CD4-positive, alpha-beta memory T cell (primary cell): ENCODE results near the gene ASTN2. TPM values are rescaled to one million over a fixed set of nuclear protein-coding genes. Genes with fewer than 3 reads are reported as not detected.

Experiments used
- CTCF ChIA-PET: fragments of 350-600 bp; sonication (Branson Sonifier 250); formaldehyde crosslinking; loops from one replicate; lab custom pipeline; 2021; ENCODE audit warnings: inconsistent platforms; ENCODE audit not compliant: partially characterized antibody; lab: Charles Lee
- POLR2A ChIA-PET: fragments of 350-600 bp; sonication (Branson Sonifier 250); formaldehyde crosslinking; loops from one replicate; lab custom pipeline; 2021; ENCODE audit not compliant: partially characterized antibody; lab: Charles Lee
- DNase-seq, 5 donors: peaks; one replicate each; pipeline versions ENCODE4 v3.0.0 to v3.0.0-alpha.2; 2020 to 2022; ENCODE audit warnings: mixed read lengths in 1 of 5
- H3K27ac ChIP-seq: one replicate; pipeline ENCODE4 v1.7.0; 2013; ENCODE audit warnings: low read depth, low read length
- H3K27me3 ChIP-seq: 2 replicates; pipeline ENCODE4 v1.7.0; 2013; ENCODE audit warnings: mild to moderate bottlenecking, low read length, moderate library complexity; ENCODE audit not compliant: insufficient read depth
- H3K36me3 ChIP-seq: 2 replicates; pipeline ENCODE4 v1.7.0; 2013; ENCODE audit warnings: mild to moderate bottlenecking, low read length, moderate library complexity; ENCODE audit not compliant: insufficient read depth
- H3K4me1 ChIP-seq: 2 replicates; pipeline ENCODE4 v1.7.0; 2013; ENCODE audit warnings: mild to moderate bottlenecking, low read length, moderate library complexity; ENCODE audit not compliant: insufficient read depth
- H3K4me3 ChIP-seq, 2 donors: one replicate each; pipeline ENCODE4 v1.7.0; 2013; ENCODE audit warnings: low read length in 2 of 2, mild to moderate bottlenecking in 1 of 2
- H3K9me3 ChIP-seq, 2 donors: one replicate each; pipeline ENCODE4 v1.7.0; 2013; ENCODE audit warnings: low read length in 2 of 2, control low read depth in 1 of 2; ENCODE audit not compliant: control insufficient read depth in 1 of 2
- H3K27ac Mint-ChIP-seq, 7 donors: one replicate each; pipeline ENCODE4 v1.8.0; 2020 to 2021; ENCODE audit warnings: mixed read lengths in 7 of 7, mild to moderate bottlenecking in 6 of 7, inconsistent platforms in 3 of 7, moderate library complexity in 3 of 7
- H3K27me3 Mint-ChIP-seq, 2 donors: one replicate each; pipeline ENCODE4 v1.8.0; 2020 to 2021; ENCODE audit warnings: mixed read lengths in 2 of 2
- H3K36me3 Mint-ChIP-seq, 2 donors: one replicate each; pipeline ENCODE4 v1.8.0; 2020 to 2021; ENCODE audit warnings: mixed read lengths in 2 of 2, inconsistent platforms in 1 of 2, mild to moderate bottlenecking in 1 of 2
- H3K4me1 Mint-ChIP-seq, 4 donors: one replicate each; pipeline ENCODE4 v1.8.0; 2020 to 2021; ENCODE audit warnings: mixed read lengths in 4 of 4, mild to moderate bottlenecking in 1 of 4
- H3K4me3 Mint-ChIP-seq, 8 donors: one replicate each; pipeline ENCODE4 v1.8.0; 2020 to 2021; ENCODE audit warnings: mixed read lengths in 8 of 8, mild to moderate bottlenecking in 7 of 8, moderate library complexity in 6 of 8, inconsistent platforms in 3 of 8
- H3K9me3 Mint-ChIP-seq, 8 donors: one replicate each; pipeline ENCODE4 v1.8.0; 2020 to 2021; ENCODE audit warnings: mixed read lengths in 8 of 8, mild to moderate bottlenecking in 5 of 8, inconsistent platforms in 3 of 8, moderate library complexity in 1 of 8
- intact Hi-C: fragments of 100-400 bp; cut with micrococcal nuclease; formaldehyde crosslinking; loops from one replicate; pipeline ENCODE4 v1.15.1; 2023
- polyA plus RNA-seq, 2 donors: library from polyadenylated mRNA; unstranded; fragments of 300-500 nt; fragmentation: Illumina TruSeq; gene quantifications; one replicate each; pipeline ENCODE4 v1.2.3, GENCODE V29; 2021
- total RNA-seq, 2 experiments: library from RNA; stranded (reverse); gene quantifications; one replicate each; pipeline ENCODE4 v1.2.3, GENCODE V29; 2021

The ASTN2 gene
- total and polyA plus RNA-seq, 4 experiments from 2014 or later: 2.7 to 5.9 (median 4.8) TPM

- CTCF ChIA-PET: no interaction called here
Measured at GRCh38 chr9:117138231-117138630, 276.6 kb downstream of the ASTN2 start.

GRCh38 chr9:117136461-117136860 lies 278.4 kb downstream of the ASTN2 start:
- Histone ChIP-seq H3K4me1 (no peaks in the 10 kb centered on the region), H3K36me3 (no peaks in the 10 kb centered on the region), H3K27me3 (no peaks in the 10 kb centered on the region), H3K9me3 (no peaks in the 10 kb centered on the region), H3K27ac (no peak overlapping the region), H3K4me3 (no peak overlapping the region)
- no peaks in the 10 kb centered on the region for H3K4me1 Mint-ChIP-seq
- H3K36me3 Mint-ChIP-seq: no peaks in the 10 kb centered on the region
- ChIA-PET POLR2A (no interaction called here), CTCF (no interaction called here)
- peaks cover 0 to 3% of the 10 kb centered on the region in 2 donors for H3K27me3 Mint-ChIP-seq
- peaks cover 0 to 8% (median 0%) of the 10 kb centered on the region in 8 donors for H3K9me3 Mint-ChIP-seq
- no peak overlapping the region for H3K4me3 Mint-ChIP-seq
- H3K27ac Mint-ChIP-seq: no peak overlapping the region
- intact Hi-C loops: no loop called here
- no peak for DNase-seq

More at GRCh38 chr9:117138231-117138630, 276.6 kb downstream of the ASTN2 start:
- intact Hi-C loops: no loop called here
- no peaks in the 10 kb centered on the region for H3K4me1 Mint-ChIP-seq
- POLR2A ChIA-PET: no interaction called here
- peaks cover 0 to 10% (median 2%) of the 10 kb centered on the region in 8 donors for H3K9me3 Mint-ChIP-seq
- H3K4me3 Mint-ChIP-seq: no peak overlapping the region
- no peaks in the 10 kb centered on the region for H3K9me3 ChIP-seq
- H3K36me3 Mint-ChIP-seq: no peaks in the 10 kb centered on the region
- H3K27ac ChIP-seq: no peak overlapping the region
- DNase-seq: no peak
- peaks cover 0 to 3% of the 10 kb centered on the region in 2 donors for H3K27me3 Mint-ChIP-seq
- H3K27me3 ChIP-seq: no peaks in the 10 kb centered on the region
- no peaks in the 10 kb centered on the region for H3K36me3 ChIP-seq
- no peak overlapping the region for H3K27ac Mint-ChIP-seq
- no peaks in the 10 kb centered on the region for H3K4me1 ChIP-seq
- no peak overlapping the region for H3K4me3 ChIP-seq

GRCh38 chr9:117135501-117136098 lies 279.3 kb downstream of the ASTN2 start:
- Histone ChIP-seq H3K36me3 (no peaks in the 10 kb centered on the region), H3K4me3 (no peak overlapping the region), H3K27ac (no peak overlapping the region), H3K9me3 (no peaks in the 10 kb centered on the region), H3K4me1 (no peaks in the 10 kb centered on the region), H3K27me3 (no peaks in the 10 kb centered on the region)
- ChIA-PET CTCF (no interaction called here), POLR2A (no interaction called here)
- Mint-ChIP-seq H3K9me3 (peaks cover 0 to 8% (median 0%) of the 10 kb centered on the region in 8 donors), H3K36me3 (no peaks in the 10 kb centered on the region), H3K27ac (no peak overlapping the region), H3K4me3 (no peak overlapping the region), H3K4me1 (no peaks in the 10 kb centered on the region), H3K27me3 (peaks cover 0 to 3% of the 10 kb centered on the region in 2 donors)
- intact Hi-C loops: no loop called here
- DNase-seq: no peak

DNA sequence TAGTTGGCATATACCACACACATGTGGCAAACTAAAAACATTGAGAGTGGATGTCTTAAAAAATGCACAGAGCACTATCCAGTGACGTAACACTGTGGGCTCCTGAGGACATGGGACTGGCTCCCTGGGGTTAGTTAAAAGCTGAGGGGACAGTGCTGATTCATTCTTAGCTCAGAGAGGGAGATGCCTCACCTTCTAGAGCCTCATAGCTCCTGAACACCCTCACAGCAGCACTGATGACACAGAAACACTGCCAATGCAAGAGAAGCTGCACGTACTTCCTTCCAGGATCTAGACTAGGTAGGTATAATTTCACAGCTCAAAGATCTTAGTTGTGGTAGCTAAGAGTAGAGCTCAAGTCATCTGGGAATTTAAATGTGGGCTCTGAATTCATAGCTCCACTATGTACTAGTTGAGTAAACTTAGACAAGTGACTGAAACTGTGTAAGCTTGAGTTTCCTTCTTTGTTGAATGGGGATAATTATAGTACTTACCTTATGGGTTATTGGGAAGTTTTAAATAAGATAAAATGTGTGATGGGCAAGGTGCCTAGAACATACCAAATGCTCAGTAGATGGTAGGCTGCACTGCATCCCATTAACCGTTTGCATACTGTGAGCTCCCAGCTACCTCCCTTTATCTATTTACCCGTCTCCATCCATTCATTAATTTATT lies 279.9 kb downstream of the ASTN2 start:
- Histone ChIP-seq H3K4me3 (no peak overlapping the region), H3K27me3 (no peaks in the 10 kb centered on the region), H3K9me3 (no peaks in the 10 kb centered on the region), H3K27ac (no peak overlapping the region), H3K36me3 (no peaks in the 10 kb centered on the region), H3K4me1 (no peaks in the 10 kb centered on the region)
- CTCF ChIA-PET: no interaction called here
- H3K36me3 Mint-ChIP-seq: no peaks in the 10 kb centered on the region
- intact Hi-C loops: no loop called here
- DNase-seq: no peak
- POLR2A ChIA-PET: no interaction called here
- peaks cover 0 to 8% (median 0%) of the 10 kb centered on the region in 8 donors for H3K9me3 Mint-ChIP-seq
- H3K27ac Mint-ChIP-seq: no peak overlapping the region
- H3K4me1 Mint-ChIP-seq: no peaks in the 10 kb centered on the region
- no peak overlapping the region for H3K4me3 Mint-ChIP-seq
- H3K27me3 Mint-ChIP-seq: peaks cover 0 to 1% of the 10 kb centered on the region in 2 donors

DNA sequence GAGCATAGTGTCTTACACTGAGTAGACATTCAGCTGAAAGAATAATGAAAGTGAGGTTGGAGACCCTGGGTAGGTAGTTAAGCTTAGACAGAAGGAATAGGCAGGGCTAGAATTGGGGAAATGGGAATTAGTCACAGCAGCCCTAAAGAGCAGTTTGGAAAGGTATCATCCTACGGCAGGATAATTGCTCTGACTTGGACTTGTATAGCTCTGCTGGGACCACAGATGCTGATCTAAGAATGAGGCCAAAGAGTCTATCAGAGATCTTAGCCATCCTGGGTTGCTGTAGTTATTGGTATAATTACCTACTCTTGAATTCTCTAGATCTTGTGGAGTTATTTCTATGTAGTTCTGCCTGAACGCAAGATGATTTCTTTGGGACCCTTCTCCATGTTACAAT lies 288.0 kb downstream of the ASTN2 start:
- Mint-ChIP-seq H3K27ac (no peak overlapping the region), H3K4me1 (no peaks in the 10 kb centered on the region), H3K9me3 (peaks cover 0 to 9% (median 0%) of the 10 kb centered on the region in 8 donors), H3K36me3 (no peaks in the 10 kb centered on the region), H3K27me3 (no peaks in the 10 kb centered on the region), H3K4me3 (no peak overlapping the region)
- intact Hi-C loops: no loop called here
- Histone ChIP-seq H3K27ac (no peak overlapping the region), H3K27me3 (no peaks in the 10 kb centered on the region), H3K9me3 (no peaks in the 10 kb centered on the region), H3K4me3 (no peak overlapping the region), H3K36me3 (no peaks in the 10 kb centered on the region), H3K4me1 (no peaks in the 10 kb centered on the region)
- POLR2A ChIA-PET: no interaction called here
- CTCF ChIA-PET: no interaction called here
- no peak for DNase-seq

GRCh38 chr9:117125531-117125930 lies 289.3 kb downstream of the ASTN2 start:
- H3K27me3 Mint-ChIP-seq: no peaks in the 10 kb centered on the region
- H3K27ac Mint-ChIP-seq: no peak overlapping the region
- Histone ChIP-seq H3K4me3 (no peak overlapping the region), H3K4me1 (no peaks in the 10 kb centered on the region), H3K27ac (no peak overlapping the region), H3K27me3 (no peaks in the 10 kb centered on the region), H3K9me3 (no peaks in the 10 kb centered on the region), H3K36me3 (no peaks in the 10 kb centered on the region)
- H3K4me1 Mint-ChIP-seq: no peaks in the 10 kb centered on the region
- H3K4me3 Mint-ChIP-seq: no peak overlapping the region
- no peak for DNase-seq
- peaks cover 0 to 9% (median 4%) of the 10 kb centered on the region in 8 donors for H3K9me3 Mint-ChIP-seq
- POLR2A ChIA-PET: no interaction called here
- intact Hi-C loops: no loop called here
- CTCF ChIA-PET: no interaction called here
- no peaks in the 10 kb centered on the region for H3K36me3 Mint-ChIP-seq

DNA sequence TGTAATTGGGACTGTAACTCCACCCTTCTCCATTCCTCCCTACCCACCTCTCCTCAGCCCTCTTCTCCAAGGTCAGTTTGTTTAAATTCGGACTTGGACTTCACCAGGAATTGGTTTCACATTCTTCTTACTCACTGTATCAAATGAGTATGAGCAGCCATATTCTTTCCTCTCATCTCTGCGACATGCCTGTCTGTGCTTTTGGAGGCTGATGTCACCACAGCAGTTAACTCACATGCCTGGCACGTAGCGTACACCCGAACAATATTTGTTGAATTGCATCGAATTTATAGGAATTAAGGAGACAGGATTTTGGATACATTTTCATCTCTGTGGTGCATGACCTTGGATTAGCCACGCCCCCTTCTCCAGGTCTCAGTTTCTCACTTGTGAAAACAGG lies 291.1 kb downstream of the ASTN2 start:
- H3K4me1 ChIP-seq: no peaks in the 10 kb centered on the region
- POLR2A ChIA-PET: no interaction called here

More for the DNA sequence above, 291.1 kb downstream of the ASTN2 start:
- Mint-ChIP-seq H3K27ac (no peak overlapping the region), H3K4me1 (no peaks in the 10 kb centered on the region), H3K9me3 (peaks cover 0 to 8% (median 4%) of the 10 kb centered on the region in 8 donors), H3K4me3 (no peak overlapping the region), H3K27me3 (no peaks in the 10 kb centered on the region), H3K36me3 (no peaks in the 10 kb centered on the region)
- intact Hi-C loops: no loop called here
- DNase-seq: no peak
- Histone ChIP-seq H3K9me3 (no peaks in the 10 kb centered on the region), H3K27ac (no peak overlapping the region), H3K36me3 (no peaks in the 10 kb centered on the region), H3K27me3 (no peaks in the 10 kb centered on the region), H3K4me3 (no peak overlapping the region)
- CTCF ChIA-PET: no interaction called here
